Sigmoid colon (tissue), 4 donors: Measurements from ENCODE around the gene TMEM63C.

Experiments
- CTCF ChIP-seq, 4 experiments: fragments of 450-650 bp in 3 of 4; fragments of 200-600 bp in 1 of 4; IDR thresholded peaks; one replicate each; pipeline ENCODE4 v1.5.1; 2016 to 2019; ENCODE audit warnings: antibody characterized with exemption in 4 of 4, mild to moderate bottlenecking in 3 of 4, moderate library complexity in 2 of 4
- POLR2A ChIP-seq, 2 donors: fragments of 450-650 bp; IDR thresholded peaks; one replicate each; pipeline ENCODE4 v1.6.1; 2016; ENCODE audit warnings: antibody characterized with exemption in 2 of 2, mild to moderate bottlenecking in 2 of 2, moderate library complexity in 2 of 2
- POLR2AphosphoS5 ChIP-seq, 4 donors: sonication (generic); formaldehyde crosslinking; IDR thresholded peaks; one replicate each; pipeline ENCODE4 v1.6.1; 2017; ENCODE audit warnings: antibody characterized with exemption in 4 of 4

DNA sequence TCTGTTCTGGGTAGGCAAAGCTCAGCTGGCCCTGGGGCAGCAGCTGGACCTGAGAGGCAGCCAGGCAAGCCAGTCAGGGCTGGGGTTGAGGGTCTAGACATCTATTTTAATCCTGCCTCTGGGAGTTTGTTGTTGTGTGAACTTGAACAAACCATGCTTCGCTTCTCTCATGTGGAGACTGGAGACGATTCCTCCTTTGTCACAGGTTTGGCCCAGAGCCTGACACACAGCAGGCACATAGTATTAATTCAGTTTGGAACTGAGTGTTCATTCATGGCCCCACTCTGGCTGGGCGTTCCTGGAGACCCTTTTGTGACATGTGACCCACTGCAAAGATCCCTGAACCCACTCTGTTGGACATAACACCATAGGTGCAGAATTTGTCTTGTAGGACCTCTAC is 50.1 kb downstream of the TMEM63C start:
- no peak for TF ChIP-seq POLR2AphosphoS5 (IDR thresholded peaks at IDR 0.05)
- TF ChIP-seq CTCF (IDR thresholded peaks at IDR 0.05): no peak
- TF ChIP-seq POLR2A (IDR thresholded peaks at IDR 0.05): no peak
